Measurements from ENCODE around the gene TMEM82.
A peak's percentile ranks its signal among the peaks of the same experiment; 100 is the strongest.

The TMEM82 gene

DNA sequence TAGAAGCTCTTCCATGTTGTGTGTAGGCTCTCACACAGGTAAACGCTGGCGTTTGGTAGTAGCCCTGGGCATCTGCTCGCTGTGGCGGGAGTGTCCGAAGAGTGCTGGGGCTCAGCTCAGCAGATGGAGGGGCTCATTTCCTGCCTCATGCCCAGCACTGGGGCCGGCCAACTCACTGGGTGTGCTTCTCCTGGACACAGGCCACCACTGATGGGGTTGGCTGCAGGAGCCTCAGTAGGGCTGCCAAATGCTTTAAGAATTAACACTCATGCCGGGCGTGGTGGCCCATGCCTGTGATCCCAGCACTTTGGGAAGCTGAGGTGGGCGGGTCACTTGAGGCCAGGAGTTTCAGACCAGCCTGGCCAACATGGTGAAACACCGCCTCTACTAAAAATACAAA is 44.3 kb downstream of the TMEM82 start:
- no peak for DNase-seq (ENCODE audit: low spot score)
- TF ChIP-seq, protein P1, sequence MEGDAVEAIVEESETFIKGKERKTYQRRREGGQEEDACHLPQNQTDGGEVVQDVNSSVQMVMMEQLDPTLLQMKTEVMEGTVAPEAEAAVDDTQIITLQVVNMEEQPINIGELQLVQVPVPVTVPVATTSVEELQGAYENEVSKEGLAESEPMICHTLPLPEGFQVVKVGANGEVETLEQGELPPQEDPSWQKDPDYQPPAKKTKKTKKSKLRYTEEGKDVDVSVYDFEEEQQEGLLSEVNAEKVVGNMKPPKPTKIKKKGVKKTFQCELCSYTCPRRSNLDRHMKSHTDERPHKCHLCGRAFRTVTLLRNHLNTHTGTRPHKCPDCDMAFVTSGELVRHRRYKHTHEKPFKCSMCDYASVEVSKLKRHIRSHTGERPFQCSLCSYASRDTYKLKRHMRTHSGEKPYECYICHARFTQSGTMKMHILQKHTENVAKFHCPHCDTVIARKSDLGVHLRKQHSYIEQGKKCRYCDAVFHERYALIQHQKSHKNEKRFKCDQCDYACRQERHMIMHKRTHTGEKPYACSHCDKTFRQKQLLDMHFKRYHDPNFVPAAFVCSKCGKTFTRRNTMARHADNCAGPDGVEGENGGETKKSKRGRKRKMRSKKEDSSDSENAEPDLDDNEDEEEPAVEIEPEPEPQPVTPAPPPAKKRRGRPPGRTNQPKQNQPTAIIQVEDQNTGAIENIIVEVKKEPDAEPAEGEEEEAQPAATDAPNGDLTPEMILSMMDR (IDR thresholded peaks at IDR 0.05) = no peak
- Histone ChIP-seq H3K27ac (peak overlapping the region; percentile 67 to 77), H3K4me3 (no peak overlapping the region)

GRCh38 chr1:15788624-15789301 is 46.5 kb downstream of the TMEM82 start:
- TF ChIP-seq, protein P1 (IDR thresholded peaks at IDR 0.05) = no peak
- DNase-seq (ENCODE audit: low spot score) = no peak
- no peak overlapping the region for H3K4me3 ChIP-seq
- peak overlapping the region; percentile 66 to 79 for H3K27ac ChIP-seq

DNA sequence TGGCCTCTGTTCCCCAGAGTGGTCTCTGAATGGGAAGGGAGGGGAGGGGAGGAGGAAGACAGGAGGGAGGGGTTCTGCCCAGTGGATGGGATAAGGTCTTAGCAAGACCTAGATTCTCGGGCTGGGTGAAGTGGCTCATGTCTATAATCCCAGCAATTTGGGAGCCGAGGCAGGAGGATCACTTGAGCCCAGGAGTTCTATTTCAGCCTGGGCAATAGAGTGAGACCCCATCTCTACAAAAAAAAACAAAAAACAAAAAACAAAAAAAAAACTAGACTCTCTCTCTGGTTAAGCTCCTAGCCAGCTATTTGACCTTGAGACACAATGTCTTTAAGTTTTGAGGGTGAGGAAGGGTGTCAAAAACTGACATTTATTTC is 53.8 kb downstream of the TMEM82 start:
- Histone ChIP-seq H3K4me3 (no peak overlapping the region), H3K27ac (peak overlapping the region; percentile 95 to 99)
- DNase-seq (ENCODE audit: low spot score) = no peak
- TF ChIP-seq, protein P1 (IDR thresholded peaks at IDR 0.05) = no peak

Measured in coronary artery (tissue), 2 donors.